HG02870 (cell line): ENCODE measurements around the gene KAT2B.
A peak's percentile ranks its signal among the peaks of the same experiment; 100 is the strongest.
"Not testable (repeated sequence)": the region's sequence is repeated elsewhere in the genome, so short reads cannot be mapped to it uniquely, and the experiment has no call there.

Source experiments
- ATAC-seq: cut with Tn5 transposase; IDR thresholded peaks from one replicate; pipeline ENCODE4 v1.9.1; 2021; ENCODE audit warnings: mild to moderate bottlenecking, moderate library complexity; ENCODE audit not compliant: unreplicated experiment

Gene KAT2B

GRCh38 chr3:20041197-20041780, 1.0 kb downstream of the KAT2B start:
- ATAC-seq = peak; percentile 45

GRCh38 chr3:20042331-20042730, 2.1 kb downstream of the KAT2B start:
- no peak for ATAC-seq

DNA sequence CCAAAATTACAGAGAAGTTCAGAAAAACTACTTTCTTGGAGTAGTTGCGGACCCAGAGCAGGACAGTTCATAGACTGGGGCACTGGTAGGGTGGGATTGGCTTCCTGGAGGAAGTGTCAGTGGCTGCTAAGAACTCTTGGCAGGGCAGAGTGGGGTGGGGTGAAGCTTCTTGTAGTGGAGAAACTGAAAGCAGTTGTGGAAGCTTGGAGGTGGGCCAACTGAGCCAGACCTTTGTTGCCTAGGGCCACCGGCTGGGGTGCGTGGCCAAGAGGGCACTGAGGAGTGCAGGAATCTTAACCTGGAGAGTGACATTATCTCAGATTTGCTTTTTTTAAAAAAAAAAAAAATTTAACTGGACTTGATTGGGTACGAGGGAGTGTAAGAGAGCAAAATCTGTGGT, 3.1 kb downstream of the KAT2B start:
- ATAC-seq = no peak

GRCh38 chr3:20043825-20044224, 3.6 kb downstream of the KAT2B start:
- ATAC-seq = no peak

DNA sequence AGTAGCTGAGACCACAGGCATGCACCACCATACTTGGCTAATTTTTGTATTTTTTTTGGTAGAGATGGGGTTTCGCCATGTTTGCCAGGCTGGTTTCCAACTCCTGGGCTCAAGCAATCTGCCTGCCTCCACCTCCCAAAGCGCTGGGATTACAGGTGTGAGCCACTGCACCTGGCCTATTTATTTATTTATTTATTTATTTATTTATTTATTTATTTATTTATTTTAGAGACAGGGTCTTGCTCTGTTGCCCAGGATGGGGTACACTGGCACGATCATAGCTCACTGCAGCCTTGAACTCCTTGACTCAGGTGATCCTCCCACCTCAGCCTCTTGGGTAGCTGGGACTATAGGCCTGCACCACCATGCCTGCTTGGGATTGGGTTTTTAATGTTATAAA, 4.9 kb downstream of the KAT2B start:
- ATAC-seq = not testable (repeated sequence)

DNA sequence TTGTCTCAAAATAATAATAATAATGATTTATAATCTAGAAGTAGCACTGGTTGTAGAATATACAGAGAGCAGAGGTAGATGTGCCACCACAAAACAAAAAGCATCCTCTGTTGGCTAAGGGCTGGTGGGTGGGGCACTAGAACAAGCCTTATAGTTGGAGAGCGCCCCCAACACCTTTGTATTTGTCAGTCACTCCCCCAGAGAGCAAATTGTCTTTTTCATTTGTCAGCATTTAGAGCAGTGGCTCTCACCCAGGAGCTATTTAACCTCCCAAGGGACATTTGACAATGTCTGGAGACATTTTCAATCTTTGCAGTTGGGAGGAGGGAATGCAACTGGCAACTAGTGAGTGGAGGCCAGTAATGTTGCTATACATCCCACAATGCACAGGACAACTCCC, 6.3 kb downstream of the KAT2B start:
- no peak for ATAC-seq

GRCh38 chr3:20047341-20047779, 7.1 kb downstream of the KAT2B start:
- no peak for ATAC-seq

- peak; percentile 26 for ATAC-seq
Measured at GRCh38 chr3:20047976-20048883, 8.0 kb downstream of the KAT2B start.

GRCh38 chr3:20051123-20051806, 11.0 kb downstream of the KAT2B start:
- ATAC-seq = no peak

- ATAC-seq = no peak
Measured at GRCh38 chr3:20052851-20053250, 12.6 kb downstream of the KAT2B start.

DNA sequence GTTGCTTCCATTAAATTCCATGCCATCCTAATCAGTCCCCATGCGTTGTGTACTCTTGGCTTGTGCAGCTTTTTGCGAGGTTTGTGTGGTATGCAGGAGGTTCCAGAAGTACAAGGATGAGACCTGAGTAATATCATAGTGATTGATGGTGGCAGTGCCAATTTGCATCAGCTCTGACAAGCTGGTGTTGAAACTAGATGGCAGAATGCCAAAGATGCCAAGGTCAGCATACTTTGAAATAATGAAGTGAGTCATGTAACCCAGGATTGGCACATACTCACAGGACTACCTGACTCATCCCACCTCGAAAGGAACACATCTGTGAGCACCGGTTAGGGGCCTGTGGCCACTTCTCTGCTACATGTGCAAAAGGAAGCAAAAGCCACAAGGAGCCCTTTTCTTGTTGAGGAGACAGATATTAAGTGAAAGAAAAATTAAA, 14.3 kb downstream of the KAT2B start:
- ATAC-seq = peak; percentile 58

DNA sequence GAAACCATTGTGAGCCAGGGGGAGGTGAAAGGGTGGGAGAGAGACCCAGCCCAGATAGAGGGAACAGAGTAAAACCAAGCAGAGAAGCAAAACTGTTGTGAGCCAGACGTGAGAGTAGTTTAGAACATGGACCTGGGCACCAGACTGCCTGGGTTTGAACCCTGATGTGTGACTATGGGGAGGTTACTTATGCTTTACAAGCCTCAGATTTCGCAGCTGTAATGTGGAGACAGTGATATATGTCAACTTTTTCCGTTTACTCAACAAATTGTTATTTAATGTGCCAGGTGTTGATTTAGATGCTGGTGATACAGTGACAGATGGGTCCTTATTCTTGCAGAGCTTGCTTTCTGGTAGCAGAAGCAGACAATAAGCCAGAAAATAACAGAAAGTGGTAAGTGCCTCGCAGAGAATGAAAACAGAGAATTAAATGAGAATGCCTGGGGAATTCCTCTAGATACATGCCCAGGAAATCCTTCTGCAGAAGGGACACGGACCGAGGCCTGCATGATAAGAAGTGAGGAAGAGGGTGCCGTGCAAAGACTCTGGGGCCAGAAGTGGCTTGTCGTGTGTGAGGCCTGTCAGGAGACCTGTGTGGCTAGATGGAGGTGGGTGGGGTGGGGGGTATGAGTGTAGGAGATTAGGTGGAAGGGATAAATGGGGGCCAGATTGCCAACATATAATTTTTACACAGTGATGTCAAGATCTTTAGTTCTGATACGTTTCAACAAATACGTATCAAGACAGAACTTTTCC, 15.0 kb downstream of the KAT2B start:
- peak; percentile 23 for ATAC-seq

DNA sequence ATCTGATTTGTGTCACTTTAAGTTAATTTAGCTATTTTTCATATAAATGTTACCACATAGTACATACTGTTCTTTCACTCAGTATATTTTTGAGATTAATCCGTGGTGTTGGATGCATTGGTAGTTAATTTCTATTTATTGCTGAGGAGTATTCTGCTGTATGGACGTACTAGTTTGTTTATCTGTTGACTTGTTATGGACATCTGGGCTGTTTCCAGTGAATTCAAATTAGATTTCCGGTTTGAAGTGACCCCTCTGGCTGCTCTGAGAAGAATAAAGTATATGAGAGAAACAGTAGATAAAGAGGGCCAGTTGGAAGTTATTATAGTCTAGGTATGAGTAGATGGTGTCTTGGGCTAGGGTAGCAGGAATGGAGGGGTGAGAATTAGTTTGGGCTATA, 15.6 kb downstream of the KAT2B start:
- no peak for ATAC-seq

DNA sequence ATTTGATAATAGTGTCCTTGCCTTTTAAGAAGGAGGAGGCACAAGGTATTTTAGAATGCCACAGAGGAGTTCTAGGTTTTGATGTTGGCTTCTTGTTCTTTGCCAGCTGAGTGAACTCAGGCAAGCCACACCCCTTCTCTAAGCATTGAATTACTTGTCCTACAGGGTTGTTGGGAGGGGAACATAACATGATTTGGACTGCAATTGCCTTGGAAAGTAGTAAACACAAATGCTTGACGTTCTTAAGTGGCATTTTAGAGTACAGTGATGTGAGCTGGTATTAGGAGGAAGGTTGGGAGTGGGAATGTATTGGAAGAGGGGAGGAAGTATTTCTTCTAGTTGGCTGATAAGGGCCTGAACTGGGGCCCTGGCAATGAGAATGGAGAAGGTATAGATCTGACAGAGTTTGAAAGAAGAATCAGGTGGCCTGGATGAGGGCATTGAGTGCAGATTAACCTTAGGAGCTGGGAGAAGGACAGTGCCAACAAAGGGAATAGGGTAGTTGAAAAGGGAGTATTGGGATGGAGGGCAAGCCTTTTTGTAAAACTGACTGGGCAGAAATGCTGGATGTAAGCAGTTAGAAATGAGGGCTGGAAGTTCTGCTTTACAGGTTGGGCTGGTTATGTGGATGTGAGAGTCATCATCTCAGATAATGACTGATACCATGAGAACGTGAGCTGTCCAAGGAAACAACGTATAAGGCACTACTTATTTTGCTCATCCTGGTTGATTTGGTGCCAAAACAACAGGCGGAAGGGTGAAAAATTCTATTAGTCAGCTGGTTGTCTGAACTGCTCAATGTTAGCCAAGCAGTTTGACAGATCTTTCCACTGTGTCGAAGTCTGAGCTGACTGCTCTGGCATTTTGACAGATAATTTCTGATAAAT, 16.7 kb downstream of the KAT2B start:
- ATAC-seq = peak; percentile 52

GRCh38 chr3:20057612-20058180, 17.4 kb downstream of the KAT2B start:
- no peak for ATAC-seq

- ATAC-seq = no peak
Measured at GRCh38 chr3:20059929-20060328, 19.7 kb downstream of the KAT2B start.

GRCh38 chr3:20060974-20061685, 20.9 kb downstream of the KAT2B start:
- ATAC-seq = peak; percentile 46

- no peak for ATAC-seq
Measured at GRCh38 chr3:20062996-20063395, 22.8 kb downstream of the KAT2B start.

- ATAC-seq = no peak
Measured at GRCh38 chr3:20064387-20064786, 24.1 kb downstream of the KAT2B start.
